Lower leg skin (tissue), 4 donors: Measurements from ENCODE around the gene ZBTB24. TPM values are rescaled to one million over a fixed set of nuclear protein-coding genes. Genes with fewer than 3 reads are reported as not detected.

Experiments
- DNase-seq, 2 donors: peaks; one replicate each; pipeline ENCODE4 v3.0.0-alpha.2; 2019; ENCODE audit warnings: low spot score in 2 of 2
- H3K4me3 ChIP-seq: fragments of 200-600 bp; sonication (generic); 2 replicates; pipeline ENCODE4 v1.5.1; 2017; ENCODE audit warnings: mild to moderate bottlenecking, low read depth; ENCODE audit not compliant: poor library complexity, severe bottlenecking
- POLR2A ChIP-seq, 2 donors: fragments of 450-650 bp; IDR thresholded peaks; one replicate each; pipeline ENCODE4 v1.6.1; 2016 to 2017; ENCODE audit warnings: antibody characterized with exemption in 2 of 2, mild to moderate bottlenecking in 1 of 2, moderate library complexity in 1 of 2
- WGBS, 2 donors: methylation state at CpG; one replicate each; pipeline ENCODE4 v1.1.5; 2018; 5-methylcytosine and 5-hydroxymethylcytosine counted together
- intact Hi-C: fragments of 100-400 bp; cut with DNase I; formaldehyde crosslinking; loops from one replicate; pipeline ENCODE4 v1.15.0; 2023; ENCODE audit warnings: low total_unique reads
- total RNA-seq, 4 donors: library from RNA; depleted of rRNA; stranded (reverse); fragments of >200 nt; gene quantifications; one replicate each; pipeline ENCODE4 v1.1.0, GENCODE V29; 2016
- TF ChIP-seq, protein P1 (sequence below), 3 donors: fragments of 450-650 bp; IDR thresholded peaks; one replicate each; pipeline ENCODE4 v1.5.1; 2016; ENCODE audit warnings: antibody characterized with exemption in 3 of 3, mild to moderate bottlenecking in 3 of 3, moderate library complexity in 2 of 3

ZBTB24 gene
- total RNA-seq, 4 donors from 2014 or later, result 8.4 to 11.8 (median 10.1) TPM

DNA sequence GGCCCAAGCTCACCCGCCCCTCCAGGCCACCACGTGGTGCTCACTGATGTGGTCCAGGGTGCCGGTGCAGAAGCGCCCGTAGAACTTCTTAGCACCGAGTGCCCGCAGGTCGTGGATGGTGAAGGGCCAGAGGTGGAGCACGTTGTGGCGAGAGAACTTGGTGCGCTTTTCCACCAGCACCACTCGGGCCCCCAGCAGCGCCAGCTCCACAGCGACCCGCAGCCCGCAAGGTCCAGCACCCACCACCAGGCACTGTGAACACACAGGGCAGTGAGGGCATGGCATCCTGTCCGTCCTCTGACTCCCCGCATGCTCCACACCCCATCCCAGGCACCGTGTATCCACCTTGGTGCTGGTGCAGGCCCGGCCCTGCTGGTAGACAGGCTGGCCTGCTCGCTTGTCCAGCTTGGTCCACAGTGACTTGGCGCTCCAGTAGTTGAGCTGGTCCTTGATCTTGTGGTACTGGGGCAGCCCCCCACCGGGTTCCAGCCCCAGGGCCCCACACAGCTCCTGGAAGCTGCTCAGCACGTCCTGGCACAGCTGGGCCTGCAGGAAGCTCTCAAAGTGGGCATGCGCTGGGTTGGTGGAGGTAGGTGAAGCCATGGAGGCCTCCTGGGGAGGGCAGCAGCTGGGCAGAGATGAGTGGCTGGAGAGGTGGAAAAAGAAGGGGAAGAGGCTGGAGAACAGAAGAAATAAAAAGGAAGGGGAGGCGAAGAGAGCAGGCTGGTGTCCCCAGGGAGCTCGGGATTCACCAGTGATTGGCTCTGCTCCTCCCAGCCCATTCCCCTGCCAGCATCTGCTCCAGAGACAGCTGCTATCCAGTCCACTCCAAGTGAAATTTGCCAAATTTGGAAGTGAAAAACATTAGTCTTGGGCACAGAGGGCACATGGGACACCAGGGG is 29.2 kb downstream of the ZBTB24 start:
- no peak overlapping the region for H3K4me3 ChIP-seq
- 88 to 89% methylated on average over 18 to 26 of the region's 27 CpGs for WGBS, 2 donors

DNA sequence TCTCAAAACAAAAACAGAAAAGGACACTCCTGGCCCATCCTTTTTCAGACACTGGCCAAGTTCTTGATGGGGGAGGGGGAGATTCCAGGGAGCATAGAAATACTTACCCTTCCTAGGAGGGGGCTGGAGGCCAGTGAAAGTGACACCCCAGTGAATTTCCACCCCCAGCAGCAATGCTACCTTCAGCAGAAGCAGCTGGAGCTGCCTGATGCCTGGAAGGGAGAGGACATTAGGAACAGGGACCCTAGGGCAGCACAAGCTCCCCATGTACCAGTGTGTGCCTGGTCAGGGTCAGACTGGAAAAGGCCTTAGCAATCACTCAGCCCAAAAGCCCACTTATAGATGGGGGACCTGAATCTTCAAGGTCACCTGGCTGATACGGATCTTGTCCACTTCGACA is 29.9 kb downstream of the ZBTB24 start:
- TF ChIP-seq POLR2A (IDR thresholded peaks at IDR 0.05), result no peak
- WGBS, 2 donors, result 93 to 95% methylated on average over 2 of the region's 2 CpGs
- H3K4me3 ChIP-seq, result no peak overlapping the region
- intact Hi-C loops, result no loop called here
- DNase-seq, result peak in 1 of 2 donors; percentile 70

More for the DNA sequence above, 29.2 kb downstream of the ZBTB24 start:
- TF ChIP-seq, protein P1, sequence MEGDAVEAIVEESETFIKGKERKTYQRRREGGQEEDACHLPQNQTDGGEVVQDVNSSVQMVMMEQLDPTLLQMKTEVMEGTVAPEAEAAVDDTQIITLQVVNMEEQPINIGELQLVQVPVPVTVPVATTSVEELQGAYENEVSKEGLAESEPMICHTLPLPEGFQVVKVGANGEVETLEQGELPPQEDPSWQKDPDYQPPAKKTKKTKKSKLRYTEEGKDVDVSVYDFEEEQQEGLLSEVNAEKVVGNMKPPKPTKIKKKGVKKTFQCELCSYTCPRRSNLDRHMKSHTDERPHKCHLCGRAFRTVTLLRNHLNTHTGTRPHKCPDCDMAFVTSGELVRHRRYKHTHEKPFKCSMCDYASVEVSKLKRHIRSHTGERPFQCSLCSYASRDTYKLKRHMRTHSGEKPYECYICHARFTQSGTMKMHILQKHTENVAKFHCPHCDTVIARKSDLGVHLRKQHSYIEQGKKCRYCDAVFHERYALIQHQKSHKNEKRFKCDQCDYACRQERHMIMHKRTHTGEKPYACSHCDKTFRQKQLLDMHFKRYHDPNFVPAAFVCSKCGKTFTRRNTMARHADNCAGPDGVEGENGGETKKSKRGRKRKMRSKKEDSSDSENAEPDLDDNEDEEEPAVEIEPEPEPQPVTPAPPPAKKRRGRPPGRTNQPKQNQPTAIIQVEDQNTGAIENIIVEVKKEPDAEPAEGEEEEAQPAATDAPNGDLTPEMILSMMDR (IDR thresholded peaks at IDR 0.05), result no peak
- no peak for TF ChIP-seq POLR2A (IDR thresholded peaks at IDR 0.05)
- intact Hi-C loops, result no loop called here
- peak in 1 of 2 donors; percentile 87 for DNase-seq

DNA sequence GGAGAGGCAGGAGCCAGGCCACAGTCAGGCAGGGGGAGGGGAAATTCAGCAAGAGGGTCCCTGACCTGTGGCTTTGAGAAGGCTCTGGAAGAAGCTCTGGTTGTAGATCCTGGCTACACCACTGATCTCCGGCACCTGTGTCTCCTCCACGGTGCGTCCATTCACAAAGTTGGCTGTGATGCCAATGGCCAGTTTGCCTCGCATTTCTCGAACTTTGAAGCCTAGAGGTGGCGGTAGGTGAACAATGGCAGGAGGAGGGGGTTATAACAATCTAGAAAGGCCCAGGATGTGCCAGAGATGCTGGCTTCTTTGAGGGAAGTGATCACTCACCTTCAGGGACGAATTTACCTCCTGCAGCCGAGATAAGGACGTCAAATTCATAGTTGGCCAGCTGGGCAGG is 30.8 kb downstream of the ZBTB24 start:
- no peak for DNase-seq
- TF ChIP-seq, protein P1 (IDR thresholded peaks at IDR 0.05), result no peak
- TF ChIP-seq POLR2A (IDR thresholded peaks at IDR 0.05), result no peak
- intact Hi-C loops, result no loop called here
- no peak overlapping the region for H3K4me3 ChIP-seq
- 87 to 88% methylated on average over 9 of the region's 9 CpGs for WGBS, 2 donors

DNA sequence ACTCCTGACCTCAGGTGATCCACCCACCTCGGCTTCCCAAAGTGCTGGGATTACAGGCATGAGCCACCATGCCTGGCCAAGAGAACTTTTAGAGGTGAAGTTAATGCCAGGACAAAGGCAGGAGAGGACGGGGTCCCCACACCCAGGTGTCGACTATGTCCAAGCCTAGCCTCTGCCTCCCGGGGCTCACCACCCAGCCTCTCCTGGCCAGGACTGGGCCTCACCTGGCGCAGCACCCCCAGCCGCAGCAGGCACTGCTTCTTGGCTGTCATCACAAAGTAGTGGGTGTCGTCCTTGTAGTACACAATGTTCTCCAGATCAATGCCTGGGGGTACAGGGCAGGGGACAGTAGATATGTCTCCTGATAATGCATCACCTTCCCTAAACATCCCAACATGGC is 31.6 kb downstream of the ZBTB24 start:
- DNase-seq, result no peak
- H3K4me3 ChIP-seq, result no peak overlapping the region
- TF ChIP-seq, protein P1 (IDR thresholded peaks at IDR 0.05), result no peak
- no peak for TF ChIP-seq POLR2A (IDR thresholded peaks at IDR 0.05)
- intact Hi-C loops, result no loop called here
- WGBS, 2 donors, result 87 to 89% methylated on average over 6 to 7 of the region's 7 CpGs

DNA sequence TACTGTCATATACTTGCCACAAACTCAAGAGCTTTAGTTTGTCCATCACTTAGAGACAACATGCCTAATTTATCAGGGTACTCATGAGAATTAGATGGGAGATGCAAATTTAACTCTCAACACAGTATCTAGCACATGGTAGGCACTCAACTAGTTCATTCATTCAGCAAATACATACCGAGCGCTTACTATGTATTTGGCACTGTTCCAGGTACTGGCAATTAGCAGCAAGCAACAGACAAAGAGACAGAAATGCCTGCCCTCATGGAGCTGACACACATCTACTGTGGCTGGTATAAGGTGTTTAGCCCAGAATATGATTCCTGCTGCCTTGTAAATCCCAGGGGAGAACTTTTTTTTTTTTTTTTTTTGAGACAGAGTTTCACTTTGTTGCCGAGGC is 32.2 kb downstream of the ZBTB24 start:
- intact Hi-C loops, result no loop called here
- no peak for DNase-seq
- no peak overlapping the region for H3K4me3 ChIP-seq
- WGBS, 2 donors, result 65 to 67% methylated on average over 3 of the region's 3 CpGs
- TF ChIP-seq, protein P1 (IDR thresholded peaks at IDR 0.05), result no peak
- no peak for TF ChIP-seq POLR2A (IDR thresholded peaks at IDR 0.05)

DNA sequence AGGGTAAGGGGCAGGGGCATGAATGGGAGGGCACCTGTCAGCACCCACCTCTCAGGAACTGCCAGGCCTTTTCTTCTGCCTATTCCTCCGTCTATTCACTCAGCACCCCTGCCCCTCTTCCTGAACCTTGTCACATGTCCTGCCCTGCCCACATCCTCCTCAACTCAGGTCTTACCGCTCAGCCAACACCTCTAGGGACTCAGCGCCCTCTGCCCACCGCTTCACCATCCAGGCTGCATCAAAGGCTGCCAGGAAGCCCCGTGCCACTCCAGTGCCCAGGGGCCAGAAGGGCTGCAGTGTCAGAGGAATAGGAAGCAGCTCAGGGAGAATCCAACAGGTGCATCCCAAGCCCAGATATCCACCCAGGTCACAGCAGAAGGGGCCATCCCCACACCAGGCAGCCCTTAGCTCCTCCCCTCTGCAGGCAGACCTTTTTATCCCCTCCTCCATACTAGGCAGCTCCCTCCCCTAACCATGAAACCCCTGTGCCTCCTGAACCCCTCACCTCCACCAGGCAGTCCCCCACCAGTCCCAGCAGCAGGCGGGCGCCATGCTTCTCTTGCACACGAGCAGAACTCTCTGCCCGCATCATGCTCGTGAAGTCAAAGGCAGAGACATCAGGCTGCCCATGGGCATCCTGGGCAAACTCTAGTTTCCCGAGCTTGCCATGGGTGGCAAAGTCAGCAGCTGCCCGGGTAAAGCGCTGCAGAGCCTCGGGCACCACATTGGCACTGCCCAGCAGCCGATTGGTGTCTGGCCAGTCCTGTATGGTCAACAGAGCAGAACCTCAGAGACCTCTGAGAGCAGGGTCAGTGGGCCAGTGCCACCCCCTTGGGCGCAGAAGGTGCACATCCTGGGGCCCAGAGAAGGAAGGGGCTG is 33.0 kb downstream of the ZBTB24 start:
- 80 to 84% methylated on average over 16 of the region's 16 CpGs for WGBS, 2 donors
- no peak overlapping the region for H3K4me3 ChIP-seq
- DNase-seq, result no peak
- TF ChIP-seq, protein P1 (IDR thresholded peaks at IDR 0.05), result no peak
- no peak for TF ChIP-seq POLR2A (IDR thresholded peaks at IDR 0.05)
- intact Hi-C loops, result no loop called here
